Activated naive CD4-positive, alpha-beta T cell treated with anti-CD3 and anti-CD28 coated beads, Interleukin-2, amount 50 U/mL, for 16 hours (primary cell): ENCODE data around the gene NTF4.
A peak's percentile ranks its signal among the peaks of the same experiment; 100 is the strongest.
"Not testable (repeated sequence)": the region's sequence is repeated elsewhere in the genome, so short reads cannot be mapped to it uniquely, and the experiment has no call there.

Source experiments
- DNase-seq: peaks from one replicate; pipeline ENCODE4 v3.0.0-alpha.2; 2020

Gene NTF4

DNA sequence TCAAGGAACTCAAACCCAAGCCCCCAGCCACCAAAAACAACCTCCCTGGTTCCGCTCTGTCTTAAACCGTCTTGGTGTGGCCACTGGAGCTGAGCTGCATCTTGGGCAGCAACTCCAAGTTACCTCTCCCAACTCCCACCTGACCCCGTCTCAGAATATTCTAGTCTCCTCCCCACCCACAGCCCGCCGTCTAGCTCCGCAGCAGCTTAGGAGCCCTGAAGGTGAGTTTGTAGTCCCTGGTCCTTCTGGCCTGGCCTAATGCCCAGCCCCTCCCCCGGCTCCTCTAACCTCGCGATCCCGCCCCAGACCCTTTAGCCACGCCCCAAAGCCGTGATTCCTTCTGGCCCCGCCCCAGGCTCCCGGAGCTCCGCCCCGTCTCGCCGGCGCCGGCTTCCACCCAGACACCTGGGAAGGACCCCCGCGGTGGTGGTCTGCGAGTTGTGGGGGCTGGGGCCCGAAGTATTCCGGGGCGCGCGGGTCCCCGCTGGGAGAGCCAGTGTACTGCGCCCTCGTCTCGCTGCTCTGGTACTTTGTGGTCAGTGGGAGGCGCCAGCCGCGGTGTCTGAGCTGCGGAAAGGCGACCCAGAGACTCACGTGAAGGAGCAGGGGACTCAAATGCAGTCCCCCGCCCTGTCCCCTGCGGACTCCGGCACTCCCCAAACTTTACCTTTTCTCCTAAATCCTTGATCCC, 45.2 kb downstream of the NTF4 start:
- DNase-seq, result peak; percentile 64

DNA sequence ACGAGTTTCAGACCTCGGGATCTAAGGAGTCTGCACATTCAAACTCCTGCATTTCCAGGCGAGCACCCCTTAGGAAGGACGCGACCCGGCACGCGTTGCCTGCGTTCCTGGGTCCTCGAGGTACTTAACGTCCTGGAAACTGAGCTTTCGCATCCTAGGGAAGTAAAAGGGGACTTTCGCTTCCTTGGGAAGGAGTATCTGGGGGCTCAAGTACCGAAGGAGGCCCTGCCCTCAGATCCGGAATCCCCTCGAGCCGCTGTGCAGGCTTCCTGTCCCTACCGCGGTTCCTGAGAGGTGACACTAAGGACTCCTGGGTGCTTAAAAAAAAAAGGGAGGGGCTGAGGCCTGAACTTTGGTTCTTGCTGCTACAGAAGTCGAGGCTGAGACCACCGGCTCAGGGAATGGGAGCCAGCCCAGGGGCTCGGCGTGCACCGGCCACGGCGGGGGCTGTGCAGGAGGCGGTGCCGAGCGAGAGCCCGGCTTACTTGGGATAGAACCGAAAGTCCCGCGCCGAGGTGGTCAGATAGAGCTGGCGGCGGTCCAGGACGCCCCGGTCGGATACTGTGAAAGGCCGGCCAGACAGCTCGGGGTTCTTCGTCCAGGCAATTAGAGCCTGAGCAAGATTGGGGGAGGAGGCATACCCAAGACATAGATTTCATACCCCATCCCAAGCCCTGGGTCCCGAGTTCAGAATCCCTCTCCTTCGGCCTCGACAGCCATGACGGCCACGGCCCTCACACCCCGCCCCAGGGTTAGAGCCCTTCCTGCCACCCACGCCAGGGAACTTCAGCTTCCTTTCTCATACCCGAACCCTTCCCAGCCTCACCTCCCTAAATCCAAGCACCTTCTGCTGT, 46.0 kb downstream of the NTF4 start:
- not testable (repeated sequence) for DNase-seq

DNA sequence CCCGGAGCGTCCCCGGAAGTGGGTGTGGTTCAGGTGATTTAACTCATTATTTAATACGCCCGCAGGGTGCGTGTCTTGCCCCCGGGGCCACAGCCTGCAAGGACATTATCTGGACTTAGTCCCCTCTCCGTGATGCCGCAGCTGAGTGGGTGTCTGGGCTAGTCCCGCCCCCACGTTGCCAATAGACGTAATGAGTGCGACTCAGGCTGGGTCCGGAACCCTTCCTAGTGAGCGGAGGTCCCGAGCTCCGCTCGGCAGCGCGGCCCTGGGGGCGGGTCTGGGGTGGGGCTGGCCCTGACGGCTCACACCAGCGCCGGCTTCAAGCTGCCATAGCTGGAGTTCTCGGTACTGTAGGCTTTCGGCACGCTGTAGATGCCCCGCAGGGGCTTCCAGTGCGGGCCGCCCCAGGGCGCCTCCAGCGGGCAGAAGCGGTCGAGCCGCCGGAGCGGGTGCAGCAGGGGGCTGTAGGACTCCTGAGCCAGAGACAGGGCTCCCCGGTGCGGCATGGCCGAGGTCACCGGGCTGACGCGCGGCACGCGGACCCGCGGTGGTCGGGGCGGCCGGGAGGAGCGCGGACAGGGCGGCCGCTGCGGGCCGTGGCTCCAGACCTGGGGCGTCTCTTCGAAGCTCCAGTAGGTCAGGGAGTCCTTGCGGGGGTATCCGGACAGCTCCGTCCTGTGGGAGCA, 46.8 kb downstream of the NTF4 start:
- DNase-seq, result peak; percentile 68

DNA sequence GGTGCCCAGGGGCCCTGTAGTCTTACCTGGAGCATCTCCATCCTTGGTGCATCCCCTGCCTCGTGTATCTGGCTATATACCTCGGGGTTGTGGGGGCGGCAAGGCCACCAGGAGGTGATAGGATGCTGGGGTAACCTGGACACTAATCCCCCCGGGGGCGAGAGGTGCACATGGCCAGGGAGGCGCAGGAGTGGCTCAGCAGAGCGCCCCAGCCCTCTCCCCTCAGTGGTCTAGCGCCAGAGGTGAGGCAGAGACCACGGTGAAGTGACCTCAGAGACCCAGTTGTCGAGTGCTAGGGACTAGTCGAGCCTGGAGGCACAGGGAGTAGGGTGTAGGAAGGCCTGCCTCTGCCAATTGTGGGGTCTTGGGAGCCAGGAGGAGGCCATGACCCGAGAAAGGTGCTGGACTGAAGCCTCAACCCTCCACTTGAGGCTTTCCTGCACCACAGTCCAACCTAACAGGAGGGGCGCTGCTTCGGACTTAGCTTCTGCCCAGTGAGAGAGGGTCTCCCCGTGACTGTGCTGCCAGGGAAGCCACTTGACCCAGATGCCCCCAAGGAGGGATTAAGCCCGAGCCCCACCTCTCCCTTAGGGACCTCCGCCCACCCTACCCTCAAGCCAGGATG, 47.5 kb downstream of the NTF4 start, which contains the start of gene LHB:
LHB (minus strand) TSS at position 51 of the 625 bp plus-strand sequence; CDS start at position 41, 10 bp downstream.
- DNase-seq, result no peak

DNA sequence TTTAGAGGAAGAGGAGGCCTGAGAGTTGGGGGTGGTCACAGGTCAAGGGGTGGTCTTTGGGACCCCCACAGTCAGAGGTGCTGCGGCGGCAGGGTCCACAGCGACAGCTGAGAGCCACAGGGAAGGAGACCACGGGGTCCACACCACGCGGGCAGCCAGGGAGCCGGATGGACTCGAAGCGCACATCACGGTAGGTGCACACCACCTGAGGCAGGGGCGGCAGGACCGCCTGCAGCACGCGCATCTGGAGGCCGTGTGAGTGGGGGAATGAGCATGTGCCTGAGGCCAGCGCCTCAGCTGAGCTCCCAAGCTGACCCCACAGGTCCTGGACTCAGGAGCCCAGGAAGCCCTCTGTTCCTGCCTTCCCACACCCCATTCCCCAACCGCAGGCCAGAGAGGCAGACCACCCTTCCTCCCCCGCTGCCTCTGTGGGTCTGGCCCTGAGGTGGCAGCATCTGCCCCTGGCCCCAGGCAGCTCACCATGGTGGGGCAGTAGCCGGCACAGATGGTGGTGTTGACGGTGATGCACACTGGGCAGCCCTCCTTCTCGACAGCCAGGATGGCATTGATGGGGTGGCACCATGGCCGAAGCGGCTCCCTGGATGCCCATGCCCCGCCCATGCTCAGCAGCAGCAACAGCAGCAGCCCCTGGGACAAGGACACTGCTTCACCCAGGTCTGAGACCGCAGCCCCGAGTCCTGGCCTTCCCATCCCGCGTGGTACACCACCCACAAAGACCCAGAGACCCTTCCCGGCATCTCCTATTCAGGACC, 48.4 kb downstream of the NTF4 start:
- no peak for DNase-seq

DNA sequence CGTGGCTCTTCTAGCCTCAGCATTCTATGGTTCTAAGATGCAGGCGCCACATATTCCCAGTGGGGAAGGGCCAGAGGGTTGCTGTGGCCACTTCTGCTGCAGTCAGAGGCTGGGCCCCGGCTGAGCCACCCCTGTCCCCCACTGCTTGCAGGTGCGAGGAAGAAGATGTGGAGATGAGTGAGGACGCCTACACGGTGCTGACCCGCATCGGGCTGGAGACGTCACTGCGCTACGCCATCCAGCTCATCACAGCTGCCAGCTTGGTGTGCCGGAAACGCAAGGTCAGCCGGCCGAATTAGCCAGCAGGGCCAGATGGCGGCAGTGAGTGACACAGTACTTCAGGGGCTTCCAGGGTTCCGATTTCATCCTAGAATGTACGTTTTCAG, 49.8 kb downstream of the NTF4 start:
- DNase-seq, result no peak

DNA sequence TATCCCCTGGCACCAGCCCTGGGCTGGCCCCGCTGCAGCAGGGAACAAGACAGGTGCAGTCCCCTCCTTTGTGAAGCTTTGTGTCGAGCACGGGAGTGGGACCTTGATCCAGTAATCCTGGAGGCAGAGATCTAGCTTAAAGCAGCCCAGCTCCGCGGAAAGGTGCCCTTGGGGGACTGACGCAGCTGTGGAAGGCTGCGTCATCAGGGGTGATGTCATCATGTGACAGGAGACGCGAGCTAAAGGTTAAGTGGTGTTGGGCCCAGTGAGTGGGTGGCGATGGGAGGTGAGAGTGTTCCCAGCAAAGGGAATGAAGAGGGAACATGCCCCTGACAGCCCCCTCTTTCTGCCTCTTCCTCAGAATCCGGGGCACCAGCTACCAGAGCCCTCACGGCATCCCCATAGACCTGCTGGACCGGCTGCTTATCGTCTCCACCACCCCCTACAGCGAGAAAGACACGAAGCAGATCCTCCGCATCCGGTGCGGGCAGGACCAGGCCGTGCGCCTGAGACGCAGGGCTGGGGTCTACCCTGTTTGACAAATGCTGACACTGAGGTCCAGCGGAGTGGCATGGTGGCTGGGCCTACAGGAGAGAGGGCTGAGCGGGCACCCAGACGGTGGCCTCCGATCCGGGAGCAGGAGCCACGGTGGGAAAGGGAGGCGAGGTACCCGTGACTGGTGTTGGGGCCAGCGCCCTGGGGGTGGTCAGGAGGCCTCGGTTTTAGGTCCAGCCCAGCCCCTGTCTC, 50.3 kb downstream of the NTF4 start:
- no peak for DNase-seq

DNA sequence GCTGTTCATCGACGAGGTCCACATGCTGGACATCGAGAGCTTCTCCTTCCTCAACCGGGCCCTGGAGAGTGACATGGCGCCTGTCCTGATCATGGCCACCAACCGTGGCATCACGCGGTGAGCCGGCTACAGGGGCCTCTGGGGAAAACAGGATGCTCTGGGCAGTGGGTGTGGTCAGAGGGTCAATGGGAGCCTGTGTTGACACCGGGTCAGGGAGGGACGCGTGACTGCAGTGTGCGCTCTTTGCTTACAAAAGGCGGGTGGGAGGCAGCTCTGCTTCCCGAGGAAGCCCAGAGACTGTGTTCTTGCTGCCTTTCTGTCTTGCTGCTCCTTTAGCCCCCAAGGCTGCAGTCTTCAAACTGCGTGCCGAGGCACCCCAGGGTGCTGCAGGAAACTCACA, 53.4 kb downstream of the NTF4 start:
- no peak for DNase-seq
